Kidney capillary endothelial cell (primary cell): ENCODE results near the gene RINL.
A peak's percentile ranks its signal among the peaks of the same experiment; 100 is the strongest.
"Not testable (repeated sequence)": the region's sequence is repeated elsewhere in the genome, so short reads cannot be mapped to it uniquely, and the experiment has no call there.

Experiments
- DNase-seq: peaks from one replicate; pipeline ENCODE4 v3.0.0-alpha.2; 2018; ENCODE audit warnings: low spot score

Gene RINL

GRCh38 chr19:38905620-38906019 is 27.5 kb upstream of the RINL start:
- DNase-seq = no peak

- no peak for DNase-seq
These were observed 26.8 kb upstream of the RINL start for GRCh38 chr19:38904581-38905539.

DNA sequence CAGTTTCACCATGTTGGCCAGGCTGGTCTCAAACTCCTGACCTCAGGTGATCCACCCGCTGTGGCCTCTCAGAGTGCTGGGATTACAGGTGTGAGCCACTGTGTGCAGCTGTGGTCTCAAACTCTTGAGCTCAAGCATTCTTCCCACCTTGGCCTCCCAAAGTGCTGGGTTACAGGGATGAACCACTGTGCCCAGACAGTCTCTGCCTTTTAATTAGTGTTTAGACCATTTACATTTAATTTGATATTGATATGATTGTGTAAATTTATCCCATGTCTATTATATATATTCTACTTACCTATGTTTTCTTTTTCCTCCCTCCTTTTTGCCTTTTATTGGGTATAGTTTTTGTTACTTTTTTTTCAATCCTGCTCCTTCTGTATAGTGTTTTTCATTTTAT is 23.6 kb upstream of the RINL start:
- no peak for DNase-seq

DNA sequence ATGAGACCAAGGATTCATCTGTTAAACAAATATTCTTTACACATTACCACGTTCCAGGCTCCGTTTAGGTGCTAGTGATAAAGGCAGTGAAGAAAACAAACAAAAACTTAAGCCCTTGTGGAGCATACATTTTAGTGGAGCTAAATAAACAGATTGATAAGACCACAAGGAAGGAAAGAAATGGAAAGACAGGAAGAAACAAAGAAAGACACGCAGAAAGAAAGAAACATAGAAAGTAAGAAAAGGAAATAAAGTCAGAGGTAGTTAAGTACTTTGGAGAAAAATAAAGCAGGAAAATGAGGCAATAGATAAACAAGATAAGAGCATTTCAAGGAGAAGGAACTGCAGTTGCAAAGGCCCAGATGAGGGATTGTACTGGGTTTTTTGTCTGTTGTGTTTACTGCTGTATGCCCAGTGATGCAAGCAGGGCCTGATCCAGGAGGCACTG is 22.7 kb upstream of the RINL start:
- no peak for DNase-seq

DNA sequence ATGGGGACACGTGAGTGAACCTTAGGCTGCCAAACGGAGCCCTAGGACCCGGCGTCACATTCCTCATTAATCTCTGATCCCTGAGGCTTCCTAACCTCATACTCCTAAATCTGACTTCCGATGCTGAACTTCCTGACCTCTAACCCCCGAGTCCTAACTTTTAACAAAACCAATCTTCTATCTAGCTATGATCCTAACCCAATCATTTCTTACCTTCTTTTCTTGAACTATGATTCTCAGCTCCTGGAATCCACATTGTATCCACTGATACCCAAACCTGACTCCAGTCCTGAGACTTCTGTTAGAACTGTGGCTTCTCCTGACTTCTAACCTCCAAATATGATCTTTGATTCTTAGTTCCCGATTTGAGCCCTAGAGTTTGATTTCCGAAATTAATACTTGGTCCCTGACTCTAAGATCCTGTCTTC is 22.1 kb upstream of the RINL start:
- no peak for DNase-seq

GRCh38 chr19:38899447-38900201 is 21.5 kb upstream of the RINL start, which contains the start of the genes NFKBIB and SIRT2:
TSS of gene NFKBIB (plus strand) at chr19:38899969. CDS start at chr19:38900033, 64 bp downstream.
TSS of gene SIRT2 (minus strand) at chr19:38899618. CDS start at chr19:38899521, 97 bp downstream.
- peak; percentile 100 for DNase-seq

DNA sequence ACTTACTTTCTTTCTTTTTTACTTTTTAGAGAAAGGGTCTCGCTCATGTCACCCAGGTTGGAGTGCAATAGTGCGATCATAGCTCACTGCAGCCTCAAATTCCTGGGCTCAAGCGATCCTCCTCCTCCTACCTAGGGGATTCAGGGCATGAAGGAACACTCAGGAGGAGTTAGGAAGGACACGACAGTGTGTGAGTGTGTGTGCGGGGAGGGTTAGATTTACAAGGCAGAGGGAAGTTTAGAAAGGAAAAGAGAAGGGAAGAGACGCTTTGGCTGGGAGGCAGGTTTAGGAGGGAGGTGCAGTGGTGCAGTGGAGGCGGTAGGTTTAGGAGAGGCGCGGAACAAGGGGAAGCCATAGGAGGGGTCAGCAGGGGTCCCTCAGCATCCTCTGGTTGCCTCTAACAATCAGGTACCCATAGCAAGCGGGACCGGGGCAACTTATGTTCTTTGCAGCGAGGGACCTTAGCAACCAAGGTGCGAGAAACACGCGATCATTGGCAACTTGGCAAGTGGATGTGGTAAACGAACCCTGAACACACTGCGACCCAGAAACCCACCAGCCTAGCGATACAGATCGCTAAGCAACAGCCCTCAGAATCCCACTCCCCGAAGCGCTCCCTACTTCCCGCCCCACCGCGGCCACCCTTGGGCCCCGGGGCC is 20.8 kb upstream of the RINL start:
- DNase-seq = no peak

- DNase-seq = no peak
These were observed 16.9 kb upstream of the RINL start for GRCh38 chr19:38894968-38895367.

DNA sequence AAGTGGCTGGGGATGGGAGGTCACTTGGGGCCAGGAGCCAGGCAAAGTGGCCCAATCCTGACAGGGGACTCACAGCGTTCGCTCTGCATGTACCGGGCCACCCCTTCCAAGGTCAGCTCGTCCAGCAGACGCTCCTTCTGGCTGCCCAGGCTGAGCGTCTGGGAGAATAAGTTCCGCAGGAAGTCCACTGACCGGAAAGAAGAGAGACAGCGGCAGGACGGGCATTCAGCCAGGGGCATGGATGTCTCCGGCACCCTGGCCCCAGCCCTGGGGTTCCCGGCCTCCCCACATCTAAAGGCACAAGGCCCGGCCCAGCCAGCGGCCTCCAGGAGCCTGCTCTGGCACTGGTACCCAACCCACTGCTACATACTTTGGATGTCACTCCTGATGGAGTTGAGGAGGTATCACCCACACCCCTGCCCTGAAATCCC is 15.3 kb upstream of the RINL start:
- DNase-seq = peak; percentile 85

DNA sequence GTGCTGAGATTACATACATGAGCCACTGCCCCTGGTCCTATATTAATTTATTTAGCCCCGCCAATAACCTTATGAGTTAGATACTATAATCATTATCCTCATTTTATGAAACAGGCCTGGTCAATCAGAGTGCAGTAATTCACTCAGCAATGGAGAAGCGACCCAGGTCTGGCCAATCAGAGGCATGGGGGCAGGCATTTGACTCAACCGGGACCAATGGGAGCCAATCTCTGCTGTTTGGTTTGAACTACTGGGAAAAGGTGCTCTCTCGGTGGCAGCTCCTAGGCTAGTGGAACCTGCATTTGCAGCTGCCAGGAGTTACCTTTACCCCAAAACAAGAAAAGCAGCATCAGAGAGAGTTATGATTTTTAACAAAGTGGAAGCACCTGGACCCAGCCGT is 14.8 kb upstream of the RINL start:
- peak; percentile 24 for DNase-seq

DNA sequence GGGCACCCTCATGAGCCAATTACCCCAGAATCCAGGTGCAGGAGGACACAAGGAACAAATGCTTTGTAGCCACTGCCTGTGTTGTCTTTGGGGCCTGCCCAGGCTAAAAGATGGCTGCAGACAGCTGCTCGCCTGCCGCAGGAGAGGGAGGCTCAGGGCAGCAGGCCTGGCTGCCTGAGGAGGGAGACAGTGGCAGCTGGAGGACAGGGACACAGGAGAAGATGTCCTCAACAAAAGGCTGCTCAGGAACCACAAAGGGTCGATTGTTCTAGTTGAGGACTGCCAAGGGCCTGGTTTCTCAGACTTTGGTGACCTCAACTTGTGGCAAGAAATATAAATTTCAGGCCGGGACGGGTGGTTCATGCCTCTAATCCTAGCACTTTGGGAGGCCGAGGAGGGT is 13.7 kb upstream of the RINL start:
- no peak for DNase-seq

- no peak for DNase-seq
These were observed 12.6 kb upstream of the RINL start for GRCh38 chr19:38890686-38891085.

- no peak for DNase-seq
These were observed 11.7 kb upstream of the RINL start for GRCh38 chr19:38889803-38890202.

- DNase-seq = no peak
These were observed 10.8 kb upstream of the RINL start for GRCh38 chr19:38888876-38889275.

GRCh38 chr19:38884691-38885090 is 6.6 kb upstream of the RINL start:
- not testable (repeated sequence) for DNase-seq

DNA sequence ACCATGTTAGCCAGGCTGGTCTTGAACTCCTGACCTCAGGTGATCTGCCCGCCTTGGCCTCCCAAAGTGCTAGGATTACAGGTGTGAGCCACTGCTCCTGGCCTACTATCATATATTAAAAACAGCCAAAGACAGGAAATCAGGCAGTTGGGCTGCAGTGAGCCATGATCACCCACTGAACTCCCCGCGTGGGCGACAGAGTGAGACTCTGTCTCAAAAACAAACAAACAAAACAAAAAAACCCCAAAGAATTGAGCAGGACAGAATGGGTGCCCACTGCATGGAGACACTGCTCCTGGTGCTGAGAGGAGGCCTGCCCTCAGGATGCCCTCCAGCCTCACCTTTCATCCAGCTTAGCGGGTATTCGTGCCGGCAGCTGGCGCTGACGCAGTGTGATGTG is 5.2 kb upstream of the RINL start:
- no peak for DNase-seq

GRCh38 chr19:38880882-38881609 is 3.0 kb upstream of the RINL start:
- no peak for DNase-seq

DNA sequence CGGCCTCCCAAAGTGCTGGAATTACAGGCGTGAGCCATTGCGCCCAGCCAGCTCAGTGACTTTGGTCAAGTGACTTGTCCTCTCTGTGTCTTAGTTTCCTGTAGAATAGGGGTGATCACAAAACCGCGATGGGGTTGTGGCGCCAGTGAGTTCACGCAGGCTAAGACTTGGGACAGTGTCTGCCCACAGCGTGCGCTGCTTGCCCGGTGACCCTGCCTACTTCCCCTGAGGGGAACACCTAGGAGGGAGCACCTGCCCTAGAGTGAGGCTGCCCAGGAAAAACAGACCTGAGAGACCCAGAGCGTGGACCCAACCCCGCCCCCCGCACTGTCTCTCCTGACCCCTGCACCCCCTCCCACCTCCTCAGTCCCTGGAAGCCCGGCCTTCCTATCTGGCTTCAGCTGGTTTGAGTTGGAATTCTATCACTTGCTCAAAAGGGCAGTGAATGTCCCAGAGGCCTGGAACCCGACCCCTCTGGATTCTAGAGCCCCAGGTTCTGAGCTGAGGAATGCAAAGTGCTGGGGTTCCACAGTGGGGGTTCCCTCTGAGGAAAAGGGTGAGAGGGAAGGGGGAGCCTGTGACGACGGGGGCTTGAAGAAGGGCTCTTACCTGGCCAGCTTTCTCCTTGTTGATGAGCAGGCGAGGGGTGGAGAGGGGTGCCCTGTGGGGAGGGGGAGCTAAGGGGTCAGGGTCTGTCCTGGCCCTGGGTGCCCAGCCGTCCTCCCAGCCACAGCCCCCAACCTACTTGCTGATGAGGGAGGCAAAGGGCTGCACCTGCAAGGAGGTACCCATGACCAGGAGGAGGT is 2.2 kb upstream of the RINL start:
- DNase-seq = no peak

GRCh38 chr19:38879400-38879751 is 1.3 kb upstream of the RINL start:
- no peak for DNase-seq

DNA sequence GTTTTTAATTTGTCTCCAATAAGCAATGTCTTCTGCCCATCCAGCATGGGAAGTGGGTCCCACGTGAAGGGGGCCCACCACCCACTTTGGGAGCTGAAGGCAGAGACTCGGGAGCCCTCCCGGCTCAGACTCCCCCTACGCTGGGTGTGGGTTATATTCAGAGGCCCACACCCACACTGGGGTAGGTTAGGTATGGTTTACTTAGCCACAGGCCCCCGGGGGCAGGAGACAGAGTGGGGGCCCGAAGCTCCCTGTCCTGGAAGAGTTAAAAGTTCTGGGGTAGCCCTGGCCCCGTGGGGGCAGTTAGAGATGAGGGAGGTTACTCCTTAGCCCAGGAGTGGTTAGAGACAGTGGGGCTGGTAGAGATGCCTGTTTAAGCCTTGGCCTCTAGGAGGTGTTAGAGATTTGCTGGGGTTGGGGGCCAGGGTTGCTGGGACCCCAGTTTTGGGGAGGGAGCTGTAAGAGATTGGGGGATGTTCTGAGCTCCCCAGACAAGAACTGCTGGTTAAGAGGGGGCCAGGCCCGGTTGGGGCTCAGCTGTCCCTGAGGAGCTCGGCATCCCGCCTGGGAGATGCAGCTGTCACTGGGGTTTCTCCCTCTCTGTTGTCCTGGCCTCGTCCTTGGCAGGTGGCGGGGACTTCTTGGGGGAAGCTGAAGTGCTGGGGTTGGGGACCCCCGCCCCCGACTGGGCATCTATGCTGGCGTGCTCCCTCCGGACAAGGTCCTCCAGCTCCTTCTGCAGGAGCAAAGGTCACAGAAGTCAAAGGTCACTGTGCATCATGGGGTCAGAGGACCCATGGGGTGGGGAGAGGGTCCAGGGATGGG is 712 bp upstream of the RINL start:
- no peak for DNase-seq
